GM19043 (cell line): ENCODE measurements around the gene ACADS.

Experiments used
- ATAC-seq: cut with Tn5 transposase; IDR thresholded peaks from one replicate; pipeline ENCODE4 v1.9.1; 2021; ENCODE audit warnings: low read depth; ENCODE audit not compliant: unreplicated experiment

ACADS gene

GRCh38 chr12:120784804-120785203 lies 59.2 kb downstream of the ACADS start:
- no peak for ATAC-seq

DNA sequence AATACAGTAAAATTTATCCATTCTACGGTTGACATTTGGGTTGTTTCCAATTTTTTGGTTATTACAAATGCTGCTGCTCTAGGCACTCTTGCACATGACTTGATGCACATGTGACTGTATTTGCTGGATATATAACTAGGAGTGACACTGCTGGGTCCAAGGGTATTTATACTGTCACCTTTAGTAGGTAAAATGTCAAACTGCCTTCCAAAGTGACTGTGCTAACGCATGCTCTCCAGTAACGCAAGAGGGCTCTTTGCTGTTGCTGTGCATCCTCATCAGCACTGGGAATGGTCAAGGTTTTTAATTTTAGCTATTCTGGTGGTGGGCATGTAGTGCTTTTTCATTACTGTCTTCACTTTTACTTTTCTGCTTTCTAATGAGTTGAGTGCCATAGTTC lies 62.3 kb downstream of the ACADS start:
- no peak for ATAC-seq
